Measurements from ENCODE around the gene DAW1.
"Not testable (repeated sequence)": the region's sequence is repeated elsewhere in the genome, so short reads cannot be mapped to it uniquely, and the experiment has no call there.

The DAW1 gene

DNA sequence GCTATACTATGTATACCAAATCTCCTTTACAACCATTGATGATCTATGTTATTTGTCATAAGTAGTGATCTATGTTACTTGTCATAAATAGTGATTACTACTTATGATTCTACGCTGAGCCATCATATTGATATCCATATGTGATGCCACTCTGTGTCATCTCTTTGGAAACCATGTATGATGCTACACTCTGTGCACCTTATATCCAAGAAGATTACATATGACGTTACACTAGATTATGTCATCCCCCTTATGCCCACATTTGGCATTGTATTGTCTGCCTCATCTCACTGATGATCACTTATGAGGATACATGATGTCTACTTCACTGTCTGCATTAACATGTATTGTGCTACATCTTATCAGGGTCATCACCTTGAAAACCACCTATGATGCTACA is 42.9 kb downstream of the DAW1 start:
- DNase-seq (ENCODE audit: low spot score) = no peak

GRCh38 chr2:227921648-227922047 is 50.2 kb downstream of the DAW1 start:
- DNase-seq (ENCODE audit: low spot score) = no peak

- DNase-seq (ENCODE audit: low spot score) = no peak
These were observed 60.6 kb downstream of the DAW1 start for GRCh38 chr2:227932001-227932400.

DNA sequence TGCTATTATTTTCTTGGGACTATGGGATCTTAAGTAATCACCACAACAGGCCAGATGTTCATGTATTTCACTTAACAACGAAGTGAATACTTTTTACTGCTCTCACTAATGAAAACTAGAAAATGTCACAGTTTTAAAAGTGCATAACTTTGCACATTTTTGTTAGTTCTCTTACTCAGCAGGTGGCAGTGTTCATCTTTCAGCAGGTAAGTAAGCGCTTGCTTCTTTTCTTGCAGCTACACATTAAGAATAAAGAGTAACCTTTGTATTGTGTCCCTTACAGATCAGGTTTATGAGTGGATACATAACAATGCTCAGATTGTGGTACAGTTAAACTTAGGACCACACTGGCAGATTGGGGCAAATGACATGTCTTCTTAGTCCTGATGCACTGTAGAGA is 61.0 kb downstream of the DAW1 start:
- no peak for DNase-seq (ENCODE audit: low spot score)

- DNase-seq (ENCODE audit: low spot score) = peak; percentile 12
These were observed 62.5 kb downstream of the DAW1 start for GRCh38 chr2:227933884-227934283.

DNA sequence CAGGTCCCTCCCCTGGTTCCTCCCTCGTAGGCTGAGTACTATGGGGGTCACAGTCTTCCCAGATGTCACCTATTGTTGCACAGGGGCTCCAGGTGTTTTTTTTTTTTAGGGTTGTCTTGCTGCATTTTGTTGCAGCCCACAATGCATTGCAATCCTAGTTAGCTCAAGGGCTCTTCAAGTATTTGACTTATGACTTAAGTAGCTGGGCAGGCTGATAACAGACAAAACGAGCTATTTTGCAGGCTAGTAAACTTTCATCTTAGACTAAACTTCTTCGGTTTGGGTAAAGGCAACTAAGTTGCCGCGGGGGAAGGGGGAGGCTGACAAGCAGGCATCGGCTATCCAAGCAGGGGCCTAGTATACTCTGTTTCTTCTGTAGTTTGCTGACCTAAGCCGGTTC is 64.8 kb downstream of the DAW1 start:
- DNase-seq (ENCODE audit: low spot score) = not testable (repeated sequence)

DNA sequence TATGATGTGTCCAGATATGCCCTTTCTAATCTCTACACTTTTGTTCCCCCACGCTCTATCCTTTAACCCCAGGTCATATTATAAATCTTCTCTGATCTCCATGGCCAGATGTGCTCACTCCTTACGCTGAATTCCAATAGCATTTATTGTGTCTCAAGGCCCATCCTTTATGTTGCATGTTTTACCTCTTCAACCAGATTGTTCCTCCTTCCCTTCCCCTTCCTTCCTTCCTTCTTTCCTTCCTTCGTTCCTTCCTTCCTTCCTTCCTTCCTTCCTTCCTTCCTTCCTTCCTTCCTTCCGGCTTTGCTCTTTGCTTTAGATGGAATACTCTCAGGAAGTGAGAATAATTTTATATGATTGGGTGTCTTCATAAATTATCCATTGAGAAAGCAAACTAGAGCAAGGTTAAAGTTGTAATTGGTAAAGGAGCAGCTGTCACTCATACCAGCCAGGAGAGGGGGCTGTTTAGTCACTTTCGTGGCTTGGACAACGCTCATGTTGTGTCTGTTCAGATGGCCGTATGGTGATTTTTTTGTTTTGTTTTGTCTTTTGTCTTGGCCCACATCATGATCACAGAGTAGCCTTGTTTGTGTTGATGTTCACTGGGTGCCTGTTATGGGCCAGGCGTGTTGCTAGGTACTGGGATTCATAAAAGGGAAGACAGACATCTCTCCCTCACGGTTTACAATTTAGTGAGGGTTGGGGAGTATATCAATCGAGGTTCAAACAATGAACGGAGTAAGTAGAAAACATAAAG is 68.0 kb downstream of the DAW1 start:
- peak; percentile 96 for DNase-seq (ENCODE audit: low spot score)

- no peak for DNase-seq (ENCODE audit: low spot score)
These were observed 70.6 kb downstream of the DAW1 start for GRCh38 chr2:227942021-227942420.

DNA sequence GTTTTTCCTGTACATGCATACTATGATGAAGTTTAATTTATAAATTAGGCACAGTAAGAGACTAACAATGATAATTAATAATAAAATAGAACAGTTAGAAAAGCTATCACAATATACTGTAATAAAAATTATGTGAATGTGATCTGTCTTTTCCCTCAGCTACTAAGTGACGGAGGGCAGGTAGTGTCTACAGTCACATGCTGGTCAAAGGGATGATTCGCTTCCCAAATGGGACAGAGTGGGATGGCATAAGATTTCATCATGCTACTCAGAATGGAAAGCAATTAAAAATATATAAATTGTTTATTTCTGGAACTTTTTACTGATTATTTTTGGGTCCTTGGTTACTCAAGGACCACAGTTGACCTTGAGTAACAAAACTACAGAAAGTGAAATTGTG is 71.5 kb downstream of the DAW1 start:
- DNase-seq (ENCODE audit: low spot score) = no peak

DNA sequence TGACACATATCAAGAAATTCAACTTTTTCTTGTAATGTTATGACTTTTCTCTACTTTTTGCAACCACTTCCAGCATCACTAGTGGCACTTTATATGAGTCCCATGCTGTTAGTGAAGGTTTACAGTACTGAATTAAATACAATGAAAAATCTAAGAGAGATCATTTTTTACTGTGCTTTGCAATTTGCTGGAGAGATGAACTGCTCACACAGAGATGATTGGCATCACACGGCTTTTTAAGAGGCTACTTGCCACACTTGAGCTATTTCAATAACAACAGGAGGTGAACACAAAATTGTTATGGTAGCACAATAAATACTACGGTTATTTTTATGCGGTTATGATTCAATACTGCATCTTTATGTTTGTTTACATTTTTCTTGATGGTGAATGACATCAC is 88.9 kb downstream of the DAW1 start:
- no peak for DNase-seq (ENCODE audit: low spot score)

GRCh38 chr2:227971619-227972230 is 100.3 kb downstream of the DAW1 start:
- DNase-seq (ENCODE audit: low spot score) = no peak

DNA sequence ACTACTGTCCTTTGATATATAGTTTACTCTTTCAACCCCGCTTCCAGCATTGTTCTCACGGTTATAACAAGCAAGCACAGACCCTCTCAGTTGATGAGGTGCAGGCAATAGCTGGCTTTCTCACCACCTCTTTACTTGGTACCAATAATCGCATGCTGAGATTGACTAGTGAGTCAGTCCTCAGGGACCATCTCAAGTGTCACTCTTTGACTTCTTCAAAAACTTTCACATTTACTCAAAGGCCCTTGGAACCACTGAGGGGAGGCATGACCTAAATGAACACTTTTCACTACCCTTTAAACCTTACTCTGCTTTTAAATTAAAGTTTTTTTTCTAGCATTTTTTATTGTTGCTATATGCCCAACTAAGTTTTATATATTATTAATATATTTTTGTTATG is 101.8 kb downstream of the DAW1 start:
- no peak for DNase-seq (ENCODE audit: low spot score)
